Measurements from ENCODE around the gene CHRNA9. TPM values are rescaled to one million over a fixed set of nuclear protein-coding genes. Genes with fewer than 3 reads are reported as not detected.

The CHRNA9 gene
- total and polyA plus RNA-seq, 11 donors, result not detected

DNA sequence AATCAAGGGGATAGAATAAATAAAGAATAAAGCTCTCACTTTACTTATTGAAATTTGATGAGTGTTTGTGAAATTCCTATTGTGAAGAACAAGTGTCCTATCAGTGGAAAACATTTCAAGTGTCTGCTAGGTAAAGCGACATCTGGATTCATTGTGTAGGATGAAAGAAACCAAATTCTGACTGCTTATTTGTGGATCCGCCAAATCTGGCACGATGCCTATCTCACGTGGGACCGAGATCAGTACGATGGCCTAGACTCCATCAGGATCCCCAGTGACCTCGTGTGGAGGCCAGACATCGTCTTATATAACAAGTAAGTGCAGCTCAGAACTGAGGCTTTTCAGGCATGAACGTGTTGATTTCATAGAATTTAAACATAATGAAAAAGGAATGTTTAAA is 1.9 kb downstream of the CHRNA9 start:
- peaks cover 0 to 11% (median 0%) of the 10 kb centered on the region in 9 donors for H3K27me3 ChIP-seq
- WGBS, 4 donors, result 51 to 67% (median 56%) methylated on average over 9 of the region's 9 CpGs
- no peaks in the 10 kb centered on the region for H3K4me1 ChIP-seq
- TF ChIP-seq, protein P1, sequence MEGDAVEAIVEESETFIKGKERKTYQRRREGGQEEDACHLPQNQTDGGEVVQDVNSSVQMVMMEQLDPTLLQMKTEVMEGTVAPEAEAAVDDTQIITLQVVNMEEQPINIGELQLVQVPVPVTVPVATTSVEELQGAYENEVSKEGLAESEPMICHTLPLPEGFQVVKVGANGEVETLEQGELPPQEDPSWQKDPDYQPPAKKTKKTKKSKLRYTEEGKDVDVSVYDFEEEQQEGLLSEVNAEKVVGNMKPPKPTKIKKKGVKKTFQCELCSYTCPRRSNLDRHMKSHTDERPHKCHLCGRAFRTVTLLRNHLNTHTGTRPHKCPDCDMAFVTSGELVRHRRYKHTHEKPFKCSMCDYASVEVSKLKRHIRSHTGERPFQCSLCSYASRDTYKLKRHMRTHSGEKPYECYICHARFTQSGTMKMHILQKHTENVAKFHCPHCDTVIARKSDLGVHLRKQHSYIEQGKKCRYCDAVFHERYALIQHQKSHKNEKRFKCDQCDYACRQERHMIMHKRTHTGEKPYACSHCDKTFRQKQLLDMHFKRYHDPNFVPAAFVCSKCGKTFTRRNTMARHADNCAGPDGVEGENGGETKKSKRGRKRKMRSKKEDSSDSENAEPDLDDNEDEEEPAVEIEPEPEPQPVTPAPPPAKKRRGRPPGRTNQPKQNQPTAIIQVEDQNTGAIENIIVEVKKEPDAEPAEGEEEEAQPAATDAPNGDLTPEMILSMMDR (IDR thresholded peaks at IDR 0.05), result no peak
- no peak for TF ChIP-seq POLR2A (IDR thresholded peaks at IDR 0.05)
- no peak overlapping the region for H3K4me3 ChIP-seq
- intact Hi-C loops (cut with DNase I), result no loop called here
- no peaks in the 10 kb centered on the region for H3K36me3 ChIP-seq
- no peak for ATAC-seq
- no peak for DNase-seq
- H3K9me3 ChIP-seq, result no peaks in the 10 kb centered on the region
- H3K27ac ChIP-seq, result no peak overlapping the region

DNA sequence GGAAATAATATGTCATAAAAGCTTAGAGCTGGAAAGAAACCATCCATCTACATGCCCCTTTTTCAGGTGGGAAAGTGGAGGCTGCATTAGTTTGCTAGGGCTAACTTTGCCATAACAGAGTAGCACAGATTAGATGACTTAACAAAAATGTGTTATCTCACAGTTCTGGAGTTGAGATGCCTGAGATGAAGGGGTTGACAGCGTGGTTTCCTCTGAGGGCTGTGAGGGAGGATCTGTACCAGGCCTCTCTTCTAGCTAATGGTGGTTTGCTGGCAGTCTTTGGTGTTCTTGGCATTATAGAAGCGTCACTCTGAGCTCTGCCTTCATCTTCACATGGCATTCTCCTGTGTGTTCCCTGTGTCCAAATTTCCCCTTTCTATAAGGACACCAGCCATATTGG is 2.4 kb downstream of the CHRNA9 start:
- 73 to 82% (median 80%) methylated on average over 2 of the region's 2 CpGs for WGBS, 4 donors
- no peaks in the 10 kb centered on the region for H3K36me3 ChIP-seq
- H3K27ac ChIP-seq, result no peak overlapping the region
- ATAC-seq, result no peak
- no peaks in the 10 kb centered on the region for H3K4me1 ChIP-seq
- intact Hi-C loops (cut with DNase I), result no loop called here
- H3K27me3 ChIP-seq, result peaks cover 0 to 11% (median 0%) of the 10 kb centered on the region in 9 donors
- no peak for DNase-seq
- no peak overlapping the region for H3K4me3 ChIP-seq
- TF ChIP-seq POLR2A (IDR thresholded peaks at IDR 0.05), result no peak
- TF ChIP-seq, protein P1 (IDR thresholded peaks at IDR 0.05), result no peak
- H3K9me3 ChIP-seq, result no peaks in the 10 kb centered on the region

DNA sequence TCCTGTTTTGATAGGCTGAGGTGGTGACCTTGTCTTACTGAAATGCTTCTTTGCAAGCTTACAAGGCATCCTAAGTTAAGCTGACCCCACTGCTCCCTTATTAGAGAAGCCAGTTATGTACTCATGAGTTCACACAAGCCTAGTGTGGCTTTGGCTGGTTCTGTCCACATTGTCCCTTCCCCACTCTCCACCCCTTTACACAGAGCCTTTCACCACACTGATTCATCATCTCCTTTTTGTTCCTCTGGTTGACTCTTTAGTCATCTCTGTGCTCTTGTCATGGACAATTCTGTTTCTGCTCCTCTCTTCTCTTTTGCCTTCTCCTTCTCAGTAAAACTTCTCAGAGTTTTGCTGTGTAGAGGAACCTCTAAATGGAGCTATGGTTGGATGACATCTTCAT is 4.9 kb downstream of the CHRNA9 start:
- H3K9me3 ChIP-seq, result no peaks in the 10 kb centered on the region
- no peaks in the 10 kb centered on the region for H3K4me1 ChIP-seq
- no peak overlapping the region for H3K4me3 ChIP-seq
- H3K36me3 ChIP-seq, result no peaks in the 10 kb centered on the region
- TF ChIP-seq POLR2A (IDR thresholded peaks at IDR 0.05), result no peak
- TF ChIP-seq, protein P1 (IDR thresholded peaks at IDR 0.05), result no peak
- H3K27ac ChIP-seq, result no peak overlapping the region
- DNase-seq, result no peak
- H3K27me3 ChIP-seq, result peaks cover 0 to 2% (median 0%) of the 10 kb centered on the region in 9 donors
- no peak for ATAC-seq
- intact Hi-C loops (cut with DNase I), result no loop called here

DNA sequence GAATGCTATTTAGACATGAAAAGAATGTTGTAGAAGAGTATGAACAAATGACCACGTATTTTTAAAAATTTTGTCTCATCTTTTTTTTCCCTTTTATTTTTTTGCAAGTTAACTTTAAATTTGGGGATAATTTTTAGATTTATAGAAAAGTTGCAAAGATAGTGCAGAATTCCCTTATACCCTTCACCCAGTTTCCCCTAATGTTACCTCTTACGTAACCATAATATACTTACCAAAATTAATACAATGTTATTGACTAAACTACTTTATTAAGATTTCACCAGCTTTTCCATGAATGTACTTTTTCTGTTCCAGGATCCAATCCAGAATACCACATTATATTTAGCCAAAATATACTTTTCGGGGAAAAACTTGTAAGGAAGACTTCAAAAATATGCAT is 12.3 kb downstream of the CHRNA9 start:
- Histone ChIP-seq H3K36me3 (no peaks in the 10 kb centered on the region), H3K4me1 (no peaks in the 10 kb centered on the region), H3K27me3 (peaks cover 0 to 7% (median 0%) of the 10 kb centered on the region in 9 donors), H3K4me3 (no peak overlapping the region), H3K27ac (no peak overlapping the region), H3K9me3 (peaks cover 0 to 4% (median 0%) of the 10 kb centered on the region in 12 donors)
- intact Hi-C loops (cut with DNase I), result no loop called here
- ATAC-seq, result no peak
- WGBS, 4 donors, result 63 to 93% (median 66%) methylated on average over 3 of the region's 3 CpGs
- TF ChIP-seq, protein P1 (IDR thresholded peaks at IDR 0.05), result no peak
- no peak for TF ChIP-seq POLR2A (IDR thresholded peaks at IDR 0.05)
- no peak for DNase-seq

Measured in heart left ventricle (tissue), 16 donors.